NCI-H69 (cell line): ENCODE results near the gene MAFB.
A peak's percentile ranks its signal among the peaks of the same experiment; 100 is the strongest.

ENCODE experiments used
- DNase-seq: peaks from one replicate; lab custom pipeline; 2025; lab: John Stamatoyannopoulos, UW

The MAFB gene

GRCh38 chr20:40657526-40657925 lies 31.5 kb downstream of the MAFB start:
- DNase-seq = no peak

- no peak for DNase-seq
Measured at GRCh38 chr20:40655451-40655850, 33.6 kb downstream of the MAFB start.

- no peak for DNase-seq
Measured at GRCh38 chr20:40654876-40655275, 34.2 kb downstream of the MAFB start.

GRCh38 chr20:40652441-40652987 lies 36.5 kb downstream of the MAFB start:
- DNase-seq = no peak

- DNase-seq = no peak
Measured at GRCh38 chr20:40651151-40651550, 37.9 kb downstream of the MAFB start.

- no peak for DNase-seq
Measured at GRCh38 chr20:40650707-40651106, 38.3 kb downstream of the MAFB start.

GRCh38 chr20:40648210-40649072 lies 40.6 kb downstream of the MAFB start:
- DNase-seq = no peak

GRCh38 chr20:40646813-40647212 lies 42.2 kb downstream of the MAFB start:
- DNase-seq = no peak

GRCh38 chr20:40646361-40646760 lies 42.7 kb downstream of the MAFB start:
- peak; percentile 73 for DNase-seq

GRCh38 chr20:40644863-40645262 lies 44.2 kb downstream of the MAFB start:
- no peak for DNase-seq

- peak; percentile 2 for DNase-seq
Measured at GRCh38 chr20:40643891-40644290, 45.1 kb downstream of the MAFB start.

- no peak for DNase-seq
Measured at GRCh38 chr20:40641809-40642208, 47.2 kb downstream of the MAFB start.

GRCh38 chr20:40641202-40641601 lies 47.8 kb downstream of the MAFB start:
- no peak for DNase-seq

- DNase-seq = no peak
Measured at GRCh38 chr20:40640667-40641066, 48.4 kb downstream of the MAFB start.

- DNase-seq = no peak
Measured at GRCh38 chr20:40639676-40640355, 49.2 kb downstream of the MAFB start.

GRCh38 chr20:40639132-40639531 lies 49.9 kb downstream of the MAFB start:
- no peak for DNase-seq

GRCh38 chr20:40638414-40638813 lies 50.6 kb downstream of the MAFB start:
- DNase-seq = peak; percentile 18

- no peak for DNase-seq
Measured at GRCh38 chr20:40637176-40637575, 51.9 kb downstream of the MAFB start.

GRCh38 chr20:40636486-40636885 lies 52.5 kb downstream of the MAFB start:
- no peak for DNase-seq

GRCh38 chr20:40635971-40636370 lies 53.1 kb downstream of the MAFB start:
- no peak for DNase-seq
